HG03139 (cell line): ENCODE measurements around the gene ABTB2.

Source experiments
- ATAC-seq: cut with Tn5 transposase; IDR thresholded peaks from one replicate; pipeline ENCODE4 v1.9.1; 2021; ENCODE audit not compliant: unreplicated experiment

ABTB2 gene

GRCh38 chr11:34317666-34318065, 40.1 kb downstream of the ABTB2 start:
- no peak for ATAC-seq

- ATAC-seq: no peak
These were observed 40.8 kb downstream of the ABTB2 start for GRCh38 chr11:34317036-34317360.

GRCh38 chr11:34316347-34317035, 41.3 kb downstream of the ABTB2 start:
- no peak for ATAC-seq

GRCh38 chr11:34315394-34315793, 42.4 kb downstream of the ABTB2 start:
- ATAC-seq: no peak

- no peak for ATAC-seq
These were observed 42.9 kb downstream of the ABTB2 start for GRCh38 chr11:34314936-34315335.

GRCh38 chr11:34314176-34314575, 43.6 kb downstream of the ABTB2 start:
- ATAC-seq: no peak

GRCh38 chr11:34313099-34313517, 44.7 kb downstream of the ABTB2 start:
- ATAC-seq: no peak

- ATAC-seq: no peak
These were observed 46.7 kb downstream of the ABTB2 start for GRCh38 chr11:34311126-34311525.

- ATAC-seq: no peak
These were observed 47.8 kb downstream of the ABTB2 start for GRCh38 chr11:34309965-34310364.

GRCh38 chr11:34308913-34309585, 48.8 kb downstream of the ABTB2 start:
- no peak for ATAC-seq

- no peak for ATAC-seq
These were observed 49.5 kb downstream of the ABTB2 start for GRCh38 chr11:34308049-34308912.

GRCh38 chr11:34305780-34306179, 52.0 kb downstream of the ABTB2 start:
- ATAC-seq: no peak

GRCh38 chr11:34305193-34305592, 52.6 kb downstream of the ABTB2 start:
- ATAC-seq: no peak

- ATAC-seq: no peak
These were observed 54.7 kb downstream of the ABTB2 start for GRCh38 chr11:34303028-34303570.

- peak; percentile 80 for ATAC-seq
These were observed 55.5 kb downstream of the ABTB2 start for GRCh38 chr11:34302046-34302921.

GRCh38 chr11:34300926-34301295, 56.9 kb downstream of the ABTB2 start:
- no peak for ATAC-seq

GRCh38 chr11:34300026-34300925, 57.5 kb downstream of the ABTB2 start:
- no peak for ATAC-seq

- no peak for ATAC-seq
These were observed 58.4 kb downstream of the ABTB2 start for GRCh38 chr11:34299284-34299972.

- ATAC-seq: no peak
These were observed 58.9 kb downstream of the ABTB2 start for GRCh38 chr11:34298871-34299270.
